Nephron (organoid): ENCODE data around the gene PLCE1.

Experiments used
- H3K27ac Mint-ChIP-seq, 3 experiments: 2 replicates each; pipeline ENCODE4 v1.8.0; 2020; ENCODE audit warnings: mixed read lengths in 3 of 3, mild to moderate bottlenecking in 2 of 3, moderate library complexity in 1 of 3
- H3K27me3 Mint-ChIP-seq: 2 replicates; pipeline ENCODE4 v1.8.0; 2021; ENCODE audit warnings: low read depth, mild to moderate bottlenecking, moderate library complexity, mixed read lengths
- H3K36me3 Mint-ChIP-seq: 2 replicates; pipeline ENCODE4 v1.8.0; 2020; ENCODE audit warnings: low read depth, mixed read lengths
- H3K4me1 Mint-ChIP-seq: 2 replicates; pipeline ENCODE4 v1.8.0; 2020; ENCODE audit warnings: mixed read lengths
- H3K4me3 Mint-ChIP-seq, 3 experiments: 2 replicates each; pipeline ENCODE4 v1.8.0; 2020; ENCODE audit warnings: mild to moderate bottlenecking in 3 of 3, mixed read lengths in 3 of 3, moderate library complexity in 2 of 3
- H3K9me3 Mint-ChIP-seq: 2 replicates; pipeline ENCODE4 v1.8.0; 2020; ENCODE audit warnings: mixed read lengths
- CTCF ChIP-seq, 3 experiments: fragments of 200-600 bp; sonication (generic); IDR thresholded peaks; one replicate each; pipeline ENCODE4 v1.5.0; 2021; ENCODE audit warnings: antibody characterized with exemption in 3 of 3; ENCODE audit not compliant: unreplicated experiment in 3 of 3

PLCE1 gene

GRCh38 chr10:93995182-93995581, 1.5 kb downstream of the PLCE1 start:
- Mint-ChIP-seq H3K36me3 (peaks cover 10% of the 10 kb centered on the region), H3K27me3 (peaks cover 4% of the 10 kb centered on the region), H3K27ac (peak overlapping the region; percentile 52 to 89 (median 76)), H3K4me1 (peaks cover 78% of the 10 kb centered on the region), H3K4me3 (peak overlapping the region; percentile 81 to 94 (median 92)), H3K9me3 (no peaks in the 10 kb centered on the region)
- TF ChIP-seq CTCF (IDR thresholded peaks at IDR 0.05; ENCODE audit: unreplicated experiment in 3 of 3): no peak

- H3K4me1 Mint-ChIP-seq: peaks cover 78% of the 10 kb centered on the region
- H3K9me3 Mint-ChIP-seq: no peaks in the 10 kb centered on the region
- TF ChIP-seq CTCF (IDR thresholded peaks at IDR 0.05; ENCODE audit: unreplicated experiment in 3 of 3): no peak
- H3K27me3 Mint-ChIP-seq: peaks cover 4% of the 10 kb centered on the region
- H3K27ac Mint-ChIP-seq: peak overlapping the region; percentile 0 to 52 (median 4)
- peak overlapping the region; percentile 81 to 94 (median 92) for H3K4me3 Mint-ChIP-seq
- peaks cover 10% of the 10 kb centered on the region for H3K36me3 Mint-ChIP-seq
These were observed 2.0 kb downstream of the PLCE1 start for GRCh38 chr10:93995598-93996271.

- Mint-ChIP-seq H3K9me3 (no peaks in the 10 kb centered on the region), H3K4me1 (peaks cover 77% of the 10 kb centered on the region), H3K36me3 (peaks cover 10% of the 10 kb centered on the region), H3K27ac (peak overlapping the region; percentile 0 to 39 (median 4)), H3K4me3 (peak overlapping the region; percentile 81 to 94 (median 92)), H3K27me3 (peaks cover 4% of the 10 kb centered on the region)
- TF ChIP-seq CTCF (IDR thresholded peaks at IDR 0.05; ENCODE audit: unreplicated experiment in 3 of 3): no peak
These were observed 2.8 kb downstream of the PLCE1 start for GRCh38 chr10:93996551-93996950.

- Mint-ChIP-seq H3K4me3 (peak overlapping the region in 1 of 3 experiments; percentile 36), H3K9me3 (no peaks in the 10 kb centered on the region), H3K27me3 (peaks cover 4% of the 10 kb centered on the region), H3K27ac (no peak overlapping the region), H3K4me1 (peaks cover 76% of the 10 kb centered on the region), H3K36me3 (peaks cover 10% of the 10 kb centered on the region)
- TF ChIP-seq CTCF (IDR thresholded peaks at IDR 0.05; ENCODE audit: unreplicated experiment in 3 of 3): no peak
These were observed 3.8 kb downstream of the PLCE1 start for GRCh38 chr10:93997546-93997945.

GRCh38 chr10:93999401-93999851, 5.7 kb downstream of the PLCE1 start:
- H3K9me3 Mint-ChIP-seq: no peaks in the 10 kb centered on the region
- peaks cover 10% of the 10 kb centered on the region for H3K36me3 Mint-ChIP-seq
- H3K27me3 Mint-ChIP-seq: no peaks in the 10 kb centered on the region
- H3K4me1 Mint-ChIP-seq: peaks cover 78% of the 10 kb centered on the region
- TF ChIP-seq CTCF (IDR thresholded peaks at IDR 0.05; ENCODE audit: unreplicated experiment in 3 of 3): no peak
- H3K27ac Mint-ChIP-seq: peak overlapping the region; percentile 29 to 79 (median 54)
- peak overlapping the region; percentile 41 to 51 (median 49) for H3K4me3 Mint-ChIP-seq
